A673 (cell line): Measurements from ENCODE around the gene DHRS7C.

Source experiments
- CTCF ChIP-seq: fragments of 300-800, 200-600 bp; sonication (generic); conservative IDR thresholded peaks from 2 replicates; pipeline ENCODE4 v1.5.1; 2017; ENCODE audit warnings: low read depth, mild to moderate bottlenecking, antibody characterized with exemption, low read length, moderate library complexity, mixed read lengths
- EZH2 ChIP-seq: fragments of 200-600 bp; sonication (generic); IDR thresholded peaks from 2 replicates; pipeline ENCODE4 v1.6.1; 2017; ENCODE audit warnings: borderline replicate concordance, low read depth, mild to moderate bottlenecking, mixed read lengths, antibody characterized with exemption, low read length; ENCODE audit not compliant: poor library complexity, severe bottlenecking

GRCh38 chr17:9805769-9806168 lies 14.4 kb upstream of the DHRS7C start:
- no peak for TF ChIP-seq CTCF
- no peak for TF ChIP-seq EZH2
